ENCODE measurements around the gene DPF3.

GRCh38 chr14:72880164-72880563 is 13.7 kb downstream of the DPF3 start:
- no peak for TF ChIP-seq HMGXB4 (CRISPR knock-in tag; IDR thresholded peaks at IDR 0.05; ENCODE audit: borderline replicate concordance)
- no peak for TF ChIP-seq CTCF (IDR thresholded peaks at IDR 0.05)
- no peak for TF ChIP-seq ESRRA (IDR thresholded peaks at IDR 0.05; ENCODE audit: borderline replicate concordance, low read length)

Data from A549 (cell line).